Spleen (tissue), 7 donors: ENCODE results near the gene SEC14L2.

Source experiments
- POLR2A ChIP-seq, 3 donors: fragments of 450-650 bp; IDR thresholded peaks; one replicate each; pipeline ENCODE4 v1.5.1; 2017; ENCODE audit warnings: antibody characterized with exemption in 3 of 3, mild to moderate bottlenecking in 1 of 3
- TF ChIP-seq, protein P1 (sequence below), 11 experiments: fragments of 200-600 bp in 7 of 11; fragments of 450-650 bp in 4 of 11; sonication (generic) in 4 of 11; IDR thresholded peaks in 8 of 11; conservative IDR thresholded peaks in 3 of 11; 1 replicate in 7 of 11; 2 replicates in 4 of 11; pipeline versions ENCODE4 v1.4.0 to v1.8.0; 2016 to 2021; ENCODE audit warnings: antibody characterized with exemption in 11 of 11, inconsistent platforms in 4 of 11, mild to moderate bottlenecking in 1 of 11
- donor health status: DM: no; HTN: no; CAD: no; lungs with moderate emphysema.
- donor health status: DM: no; HTN: no; CAD: no.
- donor health status: DM: no; HTN: no; CAD: no.

DNA sequence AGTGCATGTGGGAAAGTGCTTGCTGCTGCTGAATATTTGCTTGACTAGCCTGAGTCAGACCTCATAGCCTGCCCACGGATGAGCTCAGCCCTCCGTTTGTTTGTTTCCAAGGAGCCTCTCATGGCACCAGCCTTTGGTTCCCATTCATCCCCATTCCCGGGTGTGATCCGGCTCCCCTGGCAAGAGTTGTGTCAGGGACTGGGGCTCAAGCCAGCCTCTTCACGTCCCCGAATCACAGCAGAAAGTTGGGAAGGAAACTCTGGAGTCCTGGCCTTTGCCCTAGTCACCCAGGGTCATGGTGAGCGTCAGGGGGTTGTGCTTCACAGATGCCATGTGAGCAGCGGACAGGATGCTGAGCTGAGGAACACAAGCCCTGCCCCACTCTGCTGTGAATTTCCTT lies 61.2 kb downstream of the SEC14L2 start:
- TF ChIP-seq, protein P1, sequence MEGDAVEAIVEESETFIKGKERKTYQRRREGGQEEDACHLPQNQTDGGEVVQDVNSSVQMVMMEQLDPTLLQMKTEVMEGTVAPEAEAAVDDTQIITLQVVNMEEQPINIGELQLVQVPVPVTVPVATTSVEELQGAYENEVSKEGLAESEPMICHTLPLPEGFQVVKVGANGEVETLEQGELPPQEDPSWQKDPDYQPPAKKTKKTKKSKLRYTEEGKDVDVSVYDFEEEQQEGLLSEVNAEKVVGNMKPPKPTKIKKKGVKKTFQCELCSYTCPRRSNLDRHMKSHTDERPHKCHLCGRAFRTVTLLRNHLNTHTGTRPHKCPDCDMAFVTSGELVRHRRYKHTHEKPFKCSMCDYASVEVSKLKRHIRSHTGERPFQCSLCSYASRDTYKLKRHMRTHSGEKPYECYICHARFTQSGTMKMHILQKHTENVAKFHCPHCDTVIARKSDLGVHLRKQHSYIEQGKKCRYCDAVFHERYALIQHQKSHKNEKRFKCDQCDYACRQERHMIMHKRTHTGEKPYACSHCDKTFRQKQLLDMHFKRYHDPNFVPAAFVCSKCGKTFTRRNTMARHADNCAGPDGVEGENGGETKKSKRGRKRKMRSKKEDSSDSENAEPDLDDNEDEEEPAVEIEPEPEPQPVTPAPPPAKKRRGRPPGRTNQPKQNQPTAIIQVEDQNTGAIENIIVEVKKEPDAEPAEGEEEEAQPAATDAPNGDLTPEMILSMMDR (IDR thresholded peaks at IDR 0.05 in 8 of 11, conservative IDR thresholded peaks at IDR 0.05 in 3 of 11): no peak
- no peak for TF ChIP-seq POLR2A (IDR thresholded peaks at IDR 0.05)
